GM12801 (cell line): Measurements from ENCODE around the gene EXOC3.

ENCODE experiments used
- CTCF ChIP-seq: IDR thresholded peaks from one replicate; pipeline ENCODE4 v1.5.1; 2011; ENCODE audit warnings: control low read depth; ENCODE audit not compliant: insufficient read length; ENCODE audit errors: extremely low read depth

The EXOC3 gene

GRCh38 chr5:415928-416635 is 26.9 kb upstream of the EXOC3 start:
- no peak for TF ChIP-seq CTCF

- TF ChIP-seq CTCF: no peak
These were observed 26.4 kb upstream of the EXOC3 start for GRCh38 chr5:416636-416960.

GRCh38 chr5:417301-418161 is 25.4 kb upstream of the EXOC3 start:
- no peak for TF ChIP-seq CTCF

- no peak for TF ChIP-seq CTCF
These were observed 24.5 kb upstream of the EXOC3 start for GRCh38 chr5:418162-419121.

- no peak for TF ChIP-seq CTCF
These were observed 23.0 kb upstream of the EXOC3 start for GRCh38 chr5:419970-420369.

GRCh38 chr5:420632-421286 is 22.2 kb upstream of the EXOC3 start:
- no peak for TF ChIP-seq CTCF

- no peak for TF ChIP-seq CTCF
These were observed 21.6 kb upstream of the EXOC3 start for GRCh38 chr5:421287-421880.
